ENCODE results near the gene PARP3.
A peak's percentile ranks its signal among the peaks of the same experiment; 100 is the strongest.
"Not testable (repeated sequence)": the region's sequence is repeated elsewhere in the genome, so short reads cannot be mapped to it uniquely, and the experiment has no call there.

The PARP3 gene
- total RNA-seq: 12.4 reads per million, percentile 36 among the genes with 10 or more reads in this experiment

DNA sequence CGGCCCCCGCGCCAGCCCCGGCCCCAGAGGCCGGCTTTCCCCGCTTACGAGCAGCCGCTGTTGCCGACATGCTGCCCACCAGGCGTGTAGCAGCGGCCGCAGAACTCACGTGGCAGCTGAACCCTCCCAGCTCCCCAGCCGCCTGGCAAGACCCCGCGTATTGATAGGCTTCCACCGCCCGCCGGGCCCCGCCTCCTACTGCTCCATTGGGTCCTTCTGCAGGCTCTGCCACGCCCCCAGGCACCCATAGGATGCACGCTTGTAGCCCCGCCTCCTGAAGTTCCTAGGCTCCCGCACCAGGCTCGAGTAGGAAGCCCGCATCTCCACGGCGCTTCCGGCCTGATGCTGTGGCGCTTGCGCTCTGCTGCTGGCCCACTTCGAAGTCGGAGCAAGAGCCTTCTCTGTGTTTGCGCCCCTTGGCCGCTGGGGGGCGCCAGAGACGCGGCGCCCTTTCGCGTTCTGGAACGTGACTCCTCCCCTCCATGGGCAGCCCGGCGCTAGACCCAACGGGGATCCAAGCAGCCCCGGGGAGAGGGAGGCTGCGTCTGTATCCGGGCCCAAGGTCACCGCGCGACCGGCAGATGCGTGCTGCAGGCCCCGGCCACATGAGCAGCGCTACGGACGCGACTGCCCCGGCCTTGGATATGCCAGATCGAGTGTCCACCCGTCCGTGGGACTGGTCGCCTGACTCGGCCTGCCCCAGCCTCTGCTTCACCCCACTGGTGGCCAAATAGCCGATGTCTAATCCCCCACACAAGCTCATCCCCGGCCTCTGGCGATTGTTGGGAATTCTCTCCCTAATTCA is at the start of gene PARP3, which contains the start of gene RRP9:
Gene PARP3, plus strand, starts transcription at position 566 of the 805 bp plus-strand sequence. CDS start 993 bp downstream, outside the sequence.
Gene RRP9, minus strand, starts transcription at position 107 of the 805 bp plus-strand sequence. Its CDS starts 37 bp downstream, at position 70.
- peak; percentile 99 for DNase-seq

DNA sequence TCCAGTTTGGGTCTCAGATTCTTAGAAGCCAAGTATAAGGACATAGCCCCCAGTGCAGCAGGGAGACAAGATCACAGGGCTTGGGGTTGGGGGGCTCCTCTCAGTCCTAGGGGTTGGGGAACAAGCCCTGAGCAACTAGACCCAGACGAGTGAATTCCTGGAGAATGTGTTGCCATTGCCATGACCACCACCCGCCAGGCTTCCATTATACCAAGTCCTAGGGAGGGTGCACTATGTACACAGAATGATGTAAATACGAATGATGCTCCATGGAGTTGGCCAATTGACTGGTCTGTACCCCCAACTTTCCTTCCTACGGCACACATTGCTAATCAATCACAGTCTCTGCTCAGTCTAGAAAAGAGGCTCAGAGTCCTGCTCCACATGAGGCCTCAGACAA is 47.8 kb upstream of the PARP3 start:
- DNase-seq: no peak

DNA sequence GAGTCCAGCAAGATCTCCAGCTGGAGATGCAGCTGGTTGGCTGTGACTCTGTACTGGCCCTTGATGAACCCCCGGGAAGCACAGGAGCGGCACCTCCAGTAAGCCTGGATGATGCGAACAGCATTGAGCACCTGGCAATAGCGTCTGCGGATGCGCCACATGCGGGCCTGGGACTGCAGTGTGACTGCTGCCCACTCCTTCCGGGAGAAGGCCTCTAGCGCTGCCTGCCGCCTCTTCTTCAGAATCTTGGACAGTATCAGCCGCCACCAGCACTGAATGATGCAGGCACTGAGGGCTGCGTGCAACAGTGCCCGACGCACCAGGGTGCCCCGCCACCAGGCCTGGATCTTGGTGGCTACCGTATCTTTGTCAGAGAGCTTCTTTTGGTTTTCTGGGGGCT is 47.2 kb upstream of the PARP3 start:
- no peak for DNase-seq

DNA sequence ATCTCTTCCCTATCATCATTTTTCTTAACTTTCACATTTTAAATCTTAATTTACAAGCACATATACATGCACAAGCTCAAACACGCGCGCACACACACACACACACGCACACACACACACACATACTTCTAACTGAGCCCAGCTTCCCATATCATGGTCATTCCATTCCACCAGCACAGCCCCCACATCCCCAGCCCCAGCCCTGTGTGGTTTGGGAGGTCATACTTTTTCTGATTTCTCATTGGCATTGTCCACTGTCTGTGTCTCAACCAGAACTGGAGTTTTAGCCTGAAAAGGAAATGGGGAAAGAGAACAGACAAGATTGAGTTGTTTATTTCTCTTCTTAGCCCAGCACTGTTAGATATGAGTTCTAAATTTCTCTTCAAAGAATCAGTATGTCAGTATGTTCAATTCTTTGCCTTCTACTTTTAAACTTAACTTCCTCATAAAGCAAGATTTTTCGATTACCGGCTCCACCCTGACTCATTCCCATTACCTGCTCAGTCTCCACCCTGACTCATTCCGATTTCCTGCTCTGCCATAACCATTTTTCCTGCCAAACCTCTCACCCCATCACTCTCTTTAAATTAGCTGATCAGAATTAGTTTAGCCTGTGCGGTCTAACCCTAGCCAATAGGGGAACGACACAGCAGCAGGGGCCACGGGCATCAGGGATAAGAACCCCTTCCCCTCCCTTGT is 45.4 kb upstream of the PARP3 start:
- DNase-seq: no peak

DNA sequence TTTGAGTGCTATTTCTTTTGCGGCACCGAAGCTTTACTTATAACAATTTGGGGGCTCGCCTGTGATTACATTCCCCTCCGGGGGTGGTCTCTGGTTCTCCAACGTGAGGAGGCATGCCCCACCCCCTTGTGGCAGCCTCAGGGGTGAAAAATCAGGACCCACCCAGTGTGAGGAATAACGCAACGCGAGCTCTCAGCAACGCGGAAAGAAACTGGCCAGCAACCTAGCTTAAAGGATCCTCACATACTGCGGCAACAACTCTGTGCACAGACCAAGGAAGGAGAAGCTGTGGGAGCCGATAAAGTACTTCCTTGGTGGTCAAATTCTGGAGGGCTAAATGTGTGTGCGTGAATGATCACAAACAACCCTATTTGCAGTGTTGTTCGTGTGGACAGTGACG is 44.8 kb upstream of the PARP3 start:
- no peak for DNase-seq

DNA sequence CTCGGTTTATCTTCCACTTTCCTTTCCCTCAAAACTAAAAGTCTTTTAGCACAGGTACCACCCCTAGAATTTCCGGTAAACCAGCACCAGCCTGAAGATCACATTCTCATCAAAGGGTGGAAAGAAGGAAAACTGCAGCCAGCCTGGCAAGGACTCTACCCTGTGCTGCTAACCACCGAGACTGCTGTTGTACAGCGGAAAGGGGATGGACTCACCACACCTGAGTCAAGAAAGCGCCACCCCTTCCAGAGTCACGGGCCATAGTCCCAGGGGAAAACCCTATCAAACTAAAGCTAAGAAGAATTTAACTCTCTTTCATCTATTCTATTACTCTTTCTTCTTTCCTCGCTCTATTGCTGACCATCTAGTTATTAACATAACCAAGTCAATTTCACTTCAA is 42.1 kb upstream of the PARP3 start:
- DNase-seq: not testable (repeated sequence)

DNA sequence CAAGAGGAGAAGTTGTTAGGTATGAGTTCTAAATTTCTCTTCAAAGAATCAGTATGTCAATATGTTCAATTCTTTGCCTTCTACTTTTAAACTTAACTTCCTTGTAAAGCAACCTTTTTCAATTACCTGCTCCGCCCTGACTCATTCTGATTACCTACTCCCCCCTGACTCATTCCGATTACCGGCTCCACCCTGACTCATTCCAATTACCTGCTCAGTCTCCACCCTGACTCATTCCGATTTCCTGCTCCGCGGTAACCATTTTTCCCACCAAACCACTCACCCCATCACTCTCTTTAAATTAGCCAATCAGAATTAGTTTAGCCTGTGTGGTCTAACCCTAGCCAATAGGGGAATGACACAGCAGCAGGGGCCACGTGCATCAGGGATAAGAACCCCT is 39.8 kb upstream of the PARP3 start:
- not testable (repeated sequence) for DNase-seq

DNA sequence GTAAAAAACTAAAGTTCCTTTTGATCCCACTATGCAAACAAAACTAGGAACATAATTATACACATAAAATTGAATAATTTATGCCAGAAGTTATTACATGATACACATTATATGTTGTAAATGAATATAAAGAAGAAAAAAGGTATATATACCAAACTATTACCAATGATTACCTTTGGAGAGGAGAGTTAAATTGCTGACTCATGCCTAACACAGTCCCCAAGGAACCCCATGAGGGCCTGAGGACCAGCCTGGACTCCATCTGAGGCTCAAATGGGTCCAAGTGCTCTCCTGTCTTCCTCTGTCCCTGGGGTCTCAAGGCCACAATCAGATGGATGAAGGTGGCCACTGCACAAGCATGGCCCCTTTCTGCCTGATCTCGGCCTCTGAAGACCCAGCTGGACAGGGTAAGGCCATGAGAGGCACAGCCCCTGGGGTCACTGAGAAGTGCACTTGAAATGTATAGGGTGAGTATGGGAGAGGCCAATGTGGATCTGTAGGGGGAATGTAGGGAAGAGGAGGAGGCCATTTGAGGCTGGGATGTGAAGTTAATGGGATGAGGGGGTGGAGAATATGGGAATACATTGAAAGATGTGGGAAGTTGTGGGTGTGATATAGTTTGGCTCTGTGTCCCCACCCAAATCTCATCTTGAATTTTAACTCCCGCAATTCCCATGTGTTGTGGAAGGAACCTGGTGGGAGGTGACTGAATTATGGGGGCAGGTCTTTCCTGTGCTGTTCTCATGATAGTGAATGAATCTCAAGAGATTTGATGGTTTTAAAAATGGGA is 37.9 kb upstream of the PARP3 start:
- DNase-seq: no peak

DNA sequence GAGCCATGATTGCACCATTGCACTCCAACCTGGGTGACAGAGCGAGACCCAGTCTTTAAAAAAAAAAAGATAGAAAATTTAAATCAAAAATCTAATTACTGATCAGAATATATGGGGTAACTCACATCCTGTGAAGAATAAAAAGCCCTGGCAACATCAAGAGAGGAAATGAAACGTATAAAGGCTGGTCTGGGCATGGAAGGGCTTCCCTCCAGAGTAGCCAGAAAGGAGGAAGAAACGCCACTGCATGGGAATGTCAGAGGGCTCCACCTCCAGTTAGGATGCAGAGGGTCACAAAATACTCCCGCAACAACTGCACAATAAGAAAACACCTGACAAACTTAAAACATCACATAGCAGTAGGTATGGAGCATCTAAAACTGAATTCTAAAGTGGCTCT is 34.1 kb upstream of the PARP3 start:
- no peak for DNase-seq

DNA sequence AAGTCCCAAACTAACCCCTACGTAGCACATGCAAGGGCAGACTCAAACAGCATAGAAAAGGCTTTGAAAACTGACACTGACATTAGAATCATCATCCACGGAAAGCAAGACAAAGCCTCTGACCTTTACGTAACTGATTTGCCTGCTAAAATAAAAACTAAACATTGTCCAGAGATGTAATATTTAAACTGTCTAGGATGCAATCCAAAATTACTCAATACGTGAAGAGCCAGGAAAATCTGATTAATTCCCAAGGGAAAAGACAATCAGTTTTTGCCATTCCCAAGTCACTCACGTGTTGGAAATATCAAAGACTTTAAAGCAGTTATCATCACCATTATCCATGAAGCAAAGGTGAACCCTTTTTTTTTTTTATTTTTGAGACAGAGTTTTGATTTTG is 25.7 kb upstream of the PARP3 start:
- no peak for DNase-seq

DNA sequence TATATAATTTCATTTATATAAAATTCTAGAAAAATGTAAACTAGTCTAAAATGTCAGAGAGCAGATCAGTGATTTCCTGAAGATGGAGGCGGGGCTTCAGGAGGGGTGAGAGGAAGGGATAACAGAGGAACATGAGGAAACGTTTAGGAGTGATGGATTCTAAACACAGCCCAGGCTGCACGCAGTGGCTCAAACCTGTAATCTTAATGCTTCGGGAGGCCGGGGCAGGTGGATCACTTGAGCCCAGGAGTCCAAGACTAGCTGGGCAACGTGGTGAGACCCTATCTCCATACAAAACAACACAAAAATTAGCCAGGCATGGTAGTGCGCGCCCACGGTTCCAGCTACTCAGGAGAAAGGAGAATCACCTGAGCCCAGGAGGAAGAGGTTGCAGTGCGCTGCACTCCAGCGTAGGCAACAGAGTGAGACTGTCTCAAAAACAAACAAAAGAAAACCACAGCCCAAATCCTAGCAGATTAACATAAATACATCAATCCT is 21.0 kb upstream of the PARP3 start:
- DNase-seq: no peak

DNA sequence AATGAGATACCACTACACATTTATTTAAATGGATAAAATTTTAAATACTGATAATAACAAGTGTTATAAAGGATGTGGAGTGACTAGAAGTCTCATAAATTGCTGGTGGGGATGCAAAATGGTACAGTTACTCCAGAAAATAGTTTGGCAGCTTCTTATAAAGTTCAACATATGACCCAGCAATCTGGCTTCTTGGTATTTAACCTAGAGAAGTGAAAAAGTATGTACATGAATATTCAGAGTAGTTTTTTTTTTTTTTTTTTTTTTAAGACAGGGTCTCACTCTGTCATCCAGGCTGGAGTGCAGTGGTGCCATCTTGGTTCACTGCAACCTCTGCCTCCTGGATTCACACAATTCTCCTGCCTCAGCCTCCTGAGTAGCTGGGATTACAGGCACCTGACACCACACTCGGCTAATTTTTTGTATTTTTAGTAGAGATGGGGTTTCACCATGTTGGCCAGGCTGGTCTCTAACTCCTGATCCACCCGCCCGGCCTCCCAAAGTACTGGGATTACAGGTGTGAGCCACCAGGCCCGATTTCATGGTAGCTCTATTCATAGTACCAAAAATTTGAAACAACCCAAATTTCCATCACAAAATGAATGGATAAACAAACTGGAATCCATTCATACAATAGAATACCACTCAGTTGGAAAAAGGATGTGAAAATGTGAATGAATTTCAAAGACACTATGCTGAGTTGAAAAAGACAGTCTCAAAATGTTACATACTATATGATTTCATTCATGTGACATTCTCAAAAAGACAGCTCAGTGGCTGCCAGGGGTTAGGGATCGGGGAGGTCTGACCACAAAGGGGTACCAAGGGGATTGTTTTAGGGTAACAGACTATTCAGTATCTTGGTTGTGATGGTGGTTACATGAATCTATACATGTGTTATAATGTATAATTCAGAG is 14.8 kb upstream of the PARP3 start:
- DNase-seq: no peak

DNA sequence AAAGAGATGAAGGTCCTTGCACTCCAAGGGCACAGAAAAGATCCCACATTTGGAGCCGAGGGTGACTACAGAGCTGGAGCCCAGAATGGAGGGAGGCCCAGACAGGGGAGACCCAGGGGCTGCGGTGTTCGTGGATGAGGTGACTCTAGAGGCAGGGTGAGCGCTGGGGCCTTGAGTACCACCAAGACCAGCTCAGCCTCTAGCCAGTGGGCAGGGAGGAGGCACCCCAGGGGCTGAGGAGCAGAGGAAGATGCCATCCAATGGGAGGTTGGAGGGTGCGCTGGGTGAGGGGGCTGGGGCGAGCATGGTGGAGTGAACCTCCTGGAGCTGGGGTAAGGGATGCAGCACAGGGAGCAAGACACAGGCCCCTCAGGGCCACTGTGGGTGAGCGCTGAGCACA is 13.7 kb upstream of the PARP3 start:
- no peak for DNase-seq

DNA sequence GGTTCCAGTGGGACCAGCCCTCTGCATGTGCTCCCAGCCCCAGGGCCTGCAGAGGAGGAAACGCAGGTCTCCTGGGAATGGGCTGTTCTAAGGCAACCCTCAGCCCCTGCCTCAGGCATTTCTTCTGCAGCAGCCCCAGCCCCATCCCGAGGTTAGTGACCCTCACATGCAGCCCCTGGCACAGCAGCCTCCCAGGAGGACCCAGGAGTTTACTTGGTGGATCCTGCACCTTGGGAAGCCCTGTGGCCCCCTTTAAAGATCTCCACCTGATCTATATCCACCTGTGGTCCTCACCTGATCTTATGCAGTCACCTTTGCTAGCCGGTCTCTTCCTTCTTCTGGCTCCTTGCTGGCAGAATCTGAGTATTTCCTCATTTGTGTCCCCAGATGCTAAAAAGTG is 13.2 kb upstream of the PARP3 start:
- not testable (repeated sequence) for DNase-seq

DNA sequence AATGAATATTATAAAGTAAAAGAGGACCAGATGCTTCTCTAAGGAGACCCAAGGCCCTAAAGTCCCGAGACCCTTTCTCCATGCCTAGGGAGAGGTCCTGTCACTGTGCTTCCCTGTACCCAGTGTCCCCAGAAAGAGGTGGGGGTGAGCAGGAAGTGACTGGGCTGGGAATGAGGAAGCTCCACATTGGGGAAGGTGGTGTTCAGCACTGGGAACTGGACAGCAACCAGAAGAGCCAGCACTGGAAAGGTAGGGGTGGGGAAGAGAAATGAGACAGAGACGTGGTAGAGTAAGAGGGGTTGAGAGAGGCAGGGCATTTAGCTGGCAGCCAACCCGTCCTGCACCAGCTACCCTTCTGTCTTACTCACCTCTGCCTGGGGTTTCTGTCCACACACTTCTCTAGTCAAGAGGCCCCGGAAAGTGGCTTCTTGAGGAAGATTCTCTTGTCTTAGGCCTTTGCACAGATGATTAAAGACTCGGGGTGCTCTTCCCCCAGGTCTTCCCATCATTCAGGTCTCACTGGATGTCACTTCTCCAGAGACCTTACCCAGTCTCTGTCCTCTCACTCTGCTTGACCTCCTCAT is 12.7 kb upstream of the PARP3 start:
- no peak for DNase-seq

DNA sequence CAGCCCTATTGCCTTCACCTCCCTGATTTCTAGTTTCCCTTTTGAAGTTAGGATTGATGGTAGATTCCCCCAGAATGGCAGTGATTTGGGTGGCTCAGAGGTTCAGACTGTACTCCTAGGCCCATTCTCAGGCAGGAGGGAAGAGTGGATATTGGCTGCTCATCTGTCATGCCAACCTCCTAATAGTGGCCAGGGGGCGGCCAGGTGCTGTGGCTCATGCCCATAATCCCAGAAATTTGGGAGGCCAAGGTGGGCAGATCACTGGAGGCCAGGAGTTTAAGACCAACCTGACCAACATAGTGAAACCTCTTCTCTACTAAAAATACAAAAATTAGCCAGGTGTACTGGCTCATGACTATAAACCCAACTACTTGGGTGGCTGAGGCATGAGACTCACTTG is 11.7 kb upstream of the PARP3 start:
- no peak for DNase-seq

DNA sequence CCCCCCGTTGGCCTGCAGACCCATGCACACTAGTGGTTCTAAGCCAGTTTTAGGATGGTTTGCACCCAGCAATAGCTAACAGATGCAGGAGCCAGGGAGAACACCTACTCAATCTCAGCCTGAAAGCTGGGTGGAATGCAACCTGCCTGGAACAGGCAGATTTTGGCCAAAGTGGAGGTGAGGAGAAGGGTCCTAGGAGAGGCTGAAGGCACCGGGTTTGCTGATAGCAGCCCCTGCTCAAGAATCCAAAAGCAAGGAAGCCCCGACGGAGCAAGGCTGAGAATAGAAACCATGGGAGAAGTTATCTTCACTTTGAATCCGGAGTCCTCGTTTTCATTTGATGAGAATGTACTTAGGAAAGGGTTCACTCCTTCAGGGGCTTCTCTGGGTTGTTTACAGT is 10.4 kb upstream of the PARP3 start:
- DNase-seq: no peak

DNA sequence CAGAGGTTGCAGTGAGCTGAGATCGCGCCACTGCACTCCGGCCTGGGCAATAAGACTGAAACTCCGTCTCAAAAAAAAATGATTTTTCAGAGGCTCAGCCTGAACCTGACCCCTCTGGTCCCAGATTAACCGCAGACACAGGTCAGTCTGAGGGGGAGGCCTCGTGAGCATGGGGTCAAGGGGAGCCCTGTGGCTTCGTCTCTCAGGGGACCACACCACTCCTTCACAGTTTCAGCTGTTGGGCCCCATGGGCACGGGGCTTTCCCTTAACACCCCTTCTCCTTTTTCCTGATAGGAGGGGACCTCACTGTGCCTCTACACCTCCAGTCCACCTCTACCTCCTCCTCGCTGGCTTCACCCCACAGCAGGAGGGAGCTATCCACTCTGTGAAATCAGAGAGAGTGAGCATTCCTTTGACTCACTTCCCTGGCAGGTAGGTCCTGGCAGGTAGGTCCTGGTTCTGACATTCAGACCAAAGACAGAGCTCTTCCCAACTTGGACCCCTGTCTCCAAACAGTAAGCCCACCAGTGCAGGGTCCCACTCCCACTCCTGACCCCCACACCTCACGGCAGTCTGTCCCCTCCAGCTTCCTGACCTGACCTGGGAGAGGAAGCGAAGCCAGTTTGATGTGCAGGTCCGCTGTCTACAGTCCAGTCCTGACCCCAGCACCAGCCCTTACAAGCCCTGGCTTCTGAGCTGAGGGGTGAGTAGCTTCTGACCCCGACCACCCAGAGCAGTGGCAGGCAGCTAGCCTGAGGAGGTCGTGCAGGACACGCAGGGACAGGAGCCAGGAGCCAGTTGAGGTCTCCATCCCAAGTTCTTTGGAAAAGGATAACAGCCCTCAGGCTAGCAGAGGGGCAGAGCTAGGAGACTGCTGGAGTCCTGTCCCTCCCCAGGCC is 9.4 kb upstream of the PARP3 start:
- no peak for DNase-seq

DNA sequence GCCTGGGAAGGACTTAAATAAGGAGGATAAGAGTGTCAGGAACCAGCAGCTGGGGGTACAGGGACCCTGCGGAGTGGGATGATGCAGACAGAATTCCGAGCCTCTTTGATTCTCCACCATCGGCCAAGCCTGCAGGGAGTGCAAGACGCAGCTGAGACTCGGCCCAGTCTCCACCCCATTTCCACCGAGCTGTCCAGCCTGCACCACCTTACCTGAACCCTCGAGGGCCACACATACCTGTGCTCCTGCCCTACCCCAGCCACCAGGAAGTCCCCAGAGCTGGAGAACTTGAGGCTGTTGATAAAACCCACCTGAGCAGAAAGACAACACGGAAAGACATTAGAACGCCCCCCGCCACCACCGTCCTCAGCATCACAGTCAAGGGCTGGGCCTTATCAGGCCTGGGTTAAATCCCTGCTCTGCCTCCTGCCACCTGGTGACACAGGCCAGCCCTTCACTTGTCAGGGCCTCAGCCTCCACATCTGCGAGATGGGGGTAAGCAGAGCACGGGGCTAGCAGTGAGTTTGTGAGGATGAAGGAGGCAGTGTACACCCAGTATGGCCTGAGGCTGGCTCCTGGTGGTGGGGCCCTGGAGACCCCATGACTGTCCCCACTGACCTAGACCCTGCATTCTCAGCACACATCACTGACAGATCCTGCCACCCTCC is 8.6 kb upstream of the PARP3 start:
- no peak for DNase-seq
